ENCODE measurements around the gene SLC18A3. TPM values are rescaled to one million over a fixed set of nuclear protein-coding genes. Genes with fewer than 3 reads are reported as not detected.

SLC18A3 gene
- total and polyA plus RNA-seq, 7 experiments from 2014 or later, result not detected

Other genes starting within 250 kb of the SLC18A3 start
- not detected for gene DRGX, start 214.2 kb upstream of the SLC18A3 start, total RNA-seq
- gene DRGX, start 214.2 kb upstream of the SLC18A3 start, polyA plus RNA-seq, result not detected
- gene ERCC6, start 71.2 kb upstream of the SLC18A3 start, total RNA-seq, result 10 to 100 TPM; 23.0 to 50.7 (median 45.2) TPM
- 10 to 100 TPM; 11.0 to 17.2 TPM for gene ERCC6, start 71.2 kb upstream of the SLC18A3 start, polyA plus RNA-seq
- not detected for gene CHAT, start 3.7 kb downstream of the SLC18A3 start, total RNA-seq
- not detected for gene CHAT, start 3.7 kb downstream of the SLC18A3 start, polyA plus RNA-seq
- gene C10orf53, start 69.3 kb downstream of the SLC18A3 start, total RNA-seq, result not detected
- not detected for gene C10orf53, start 69.3 kb downstream of the SLC18A3 start, polyA plus RNA-seq
- gene OGDHL, start 152.0 kb downstream of the SLC18A3 start, total RNA-seq, result not detected
- not detected for gene OGDHL, start 152.0 kb downstream of the SLC18A3 start, polyA plus RNA-seq

Measured in naive thymus-derived CD4-positive, alpha-beta T cell (primary cell).